GM12878 (cell line): ENCODE results near the gene FAM131B. TPM values are rescaled to one million over a fixed set of nuclear protein-coding genes. Genes with fewer than 3 reads are reported as not detected.

Experiments used
- ATAC-seq: fragments of 200-7000 bp; cut with Tn5 transposase; 3 replicates; pipeline ENCODE4 v1.9.1; 2020; ENCODE audit warnings: mild to moderate bottlenecking, moderate library complexity
- BruUV-seq: library from RNA; stranded (reverse); fragments of 400-500 nt; replicated peaks from 2 replicates; lab custom pipeline; 2021; lab: Mats Ljungman, UMichigan
- CTCF ChIA-PET: fragments of 300-600 bp; sonication (Branson Sonifier 250); formaldehyde crosslinking; extraction: SDS; loops from one replicate; lab custom pipeline; 2021; ENCODE audit warnings: inconsistent platforms; lab: Yijun Ruan, JAX
- POLR2A ChIA-PET: fragments of 350-600 bp; formaldehyde crosslinking; extraction: SDS; loops from one replicate; lab custom pipeline; 2021; ENCODE audit warnings: inconsistent platforms; lab: Charles Lee
- RAD21 ChIA-PET: fragments of 300-600 bp; sonication (Branson Sonifier 250); formaldehyde crosslinking; loops from one replicate; lab custom pipeline; 2023; ENCODE audit warnings: antibody characterized with exemption; ENCODE audit not compliant: unreplicated experiment; lab: Charles Lee
- SMC1A ChIA-PET: fragments of 300-600 bp; sonication (Branson Sonifier 250); formaldehyde crosslinking; loops from one replicate; lab custom pipeline; 2023; ENCODE audit not compliant: unreplicated experiment, uncharacterized antibody; lab: Charles Lee
- DNase-seq: peaks from one replicate; pipeline ENCODE4 v3.0.0-alpha.2; 2011; ENCODE audit warnings: low read depth, low spot score
- FAIRE-seq: peaks from 3 replicates; lab custom pipeline; 2011; peaks lifted over from hg19 to GRCh38; lab: Jason Lieb, UNC
- H2AFZ ChIP-seq: 2 replicates; pipeline ENCODE4 v1.6.0; 2011; ENCODE audit warnings: low read depth, low read length, control low read depth; ENCODE audit not compliant: control insufficient read depth
- H3K27ac ChIP-seq: 2 replicates; pipeline ENCODE4 v1.5.1; 2011; ENCODE audit warnings: control low read depth; ENCODE audit not compliant: control insufficient read depth, insufficient read depth
- H3K27me3 ChIP-seq, 2 experiments: replicated peaks in 1 of 2; 2 replicates each; pipeline versions ENCODE4 v1.6.0 to v1.6.1; 2011; ENCODE audit warnings: low read length in 1 of 2; ENCODE audit not compliant: control insufficient read depth in 2 of 2, insufficient read depth in 2 of 2
- H3K36me3 ChIP-seq, 2 experiments: 2 replicates each; pipeline ENCODE4 v1.5.1; 2011; ENCODE audit warnings: low read length in 1 of 2; ENCODE audit not compliant: control insufficient read depth in 2 of 2, insufficient read depth in 2 of 2
- H3K4me1 ChIP-seq: 2 replicates; pipeline ENCODE4 v1.6.1; 2011; ENCODE audit warnings: mild to moderate bottlenecking, low read length, moderate library complexity, mixed read lengths; ENCODE audit not compliant: control insufficient read depth, insufficient read depth
- H3K4me2 ChIP-seq: 2 replicates; pipeline ENCODE4 v1.6.0; 2011; ENCODE audit warnings: control low read depth; ENCODE audit not compliant: control insufficient read depth, insufficient read depth
- H3K4me3 ChIP-seq: fragments of 200-600 bp; sonication (generic); 2 replicates; pipeline ENCODE4 v1.5.1; 2016
- H3K79me2 ChIP-seq: 2 replicates; pipeline ENCODE4 v1.6.0; 2011; ENCODE audit warnings: low read length; ENCODE audit not compliant: control insufficient read depth, insufficient read depth
- H3K9ac ChIP-seq: 2 replicates; pipeline ENCODE4 v1.8.0; 2011; ENCODE audit warnings: low read length, control low read depth, mixed read lengths; ENCODE audit not compliant: control insufficient read depth, insufficient read depth
- H3K9me3 ChIP-seq: replicated peaks from 3 replicates; pipeline ENCODE4 v1.5.1; 2011; ENCODE audit warnings: mild to moderate bottlenecking, low read length; ENCODE audit not compliant: control insufficient read depth, insufficient read depth
- H4K20me1 ChIP-seq: 2 replicates; pipeline ENCODE4 v1.6.0; 2011; ENCODE audit not compliant: control insufficient read depth, insufficient read depth
- CBFB ChIP-seq: IDR thresholded peaks from 2 replicates; pipeline ENCODE4 v1.6.1; 2016; ENCODE audit warnings: antibody characterized with exemption, low read depth
- CREM ChIP-seq: IDR thresholded peaks from 2 replicates; pipeline ENCODE4 v1.6.1; 2014; ENCODE audit warnings: antibody characterized with exemption, low read depth
- MTA3 ChIP-seq: IDR thresholded peaks from 2 replicates; pipeline ENCODE4 v1.6.1; 2012; ENCODE audit warnings: low read length, inconsistent platforms, borderline replicate concordance
- NBN ChIP-seq: fragments of 450-650 bp; IDR thresholded peaks from 2 replicates; pipeline ENCODE4 v1.6.1; 2016
- NR2C2 ChIP-seq: IDR thresholded peaks from 2 replicates; pipeline ENCODE4 v1.6.1; 2011; ENCODE audit warnings: borderline replicate concordance, low read depth; ENCODE audit not compliant: control insufficient read depth, insufficient read length
- SMARCA5 ChIP-seq: fragments of 450-650 bp; IDR thresholded peaks from 2 replicates; pipeline ENCODE4 v1.6.1; 2017; ENCODE audit warnings: mild to moderate bottlenecking
- WGBS: methylation state at CpG from one replicate; pipeline ENCODE4 v1.1.6; 2016; ENCODE audit warnings: low lambda C conversion rate; ENCODE audit not compliant: insufficient replicate concordance, insufficient coverage; ENCODE audit errors: missing lambda C conversion rate; 5-methylcytosine and 5-hydroxymethylcytosine counted together
- in situ Hi-C: fragments of 300-500 bp; cut with MboI; formaldehyde crosslinking; loops from 9 replicates; pipeline ENCODE4 v1.14.3; 2018; ENCODE audit warnings: mixed read lengths
- intact Hi-C: fragments of 100-400 bp; cut with micrococcal nuclease; formaldehyde crosslinking; loops from one replicate; pipeline ENCODE4 v1.14.2; 2022; ENCODE audit not compliant: unreplicated experiment
- polyA plus RNA-seq, 11 experiments: library from polyadenylated mRNA; depleted of rRNA in 4 of 11; unstranded in 6 of 11; stranded (reverse) in 5 of 11; fragments of >200 nt; fragmentation: Nextera tagmentation in 4 of 11; fragmentation: Illumina TruSeq in 1 of 11; extraction: Ambion mirVana in 4 of 11; extraction: Trizol in 1 of 11; gene quantifications; 1 replicate in 1 of 11; 2 replicates in 10 of 11; pipeline versions ENCODE4 v1.2.1 to v1.2.3, GENCODE V29; 2011 to 2016; ENCODE audit warnings: inconsistent platforms in 2 of 11, missing spikeins in 2 of 11, low read depth in 1 of 11
- total RNA-seq, 4 experiments: library from RNA; depleted of rRNA in 3 of 4; stranded (reverse); fragments of >200 nt in 3 of 4; fragmentation: Illumina TruSeq in 1 of 4; extraction: Trizol in 1 of 4; gene quantifications; 2 replicates each; pipeline versions ENCODE4 v1.2.1 to v1.2.3, GENCODE V29; 2013 to 2021
- TF ChIP-seq, protein P1 (sequence below): IDR thresholded peaks from 2 replicates; pipeline ENCODE4 v1.6.1; 2012; ENCODE audit warnings: mild to moderate bottlenecking, low read depth, low read length
- TF ChIP-seq, protein P2 (sequence below): IDR thresholded peaks from 2 replicates; pipeline ENCODE4 v1.6.1; 2011; ENCODE audit warnings: borderline replicate concordance, low read depth, mild to moderate bottlenecking, moderate library complexity, mixed read lengths, low read length; ENCODE audit not compliant: insufficient read depth; ENCODE audit errors: extremely low read length
- TF ChIP-seq, protein P3 (sequence below): IDR thresholded peaks from 2 replicates; pipeline ENCODE4 v1.6.1; 2011; ENCODE audit warnings: mild to moderate bottlenecking, low read depth, low read length, moderate library complexity; ENCODE audit not compliant: insufficient replicate concordance
- TF ChIP-seq, protein P4 (sequence below): IDR thresholded peaks from 2 replicates; pipeline ENCODE4 v1.6.1; 2012; ENCODE audit warnings: low read depth, low read length, improper control_type of control experiment
- TF ChIP-seq, protein P5 (sequence below): IDR thresholded peaks from 2 replicates; pipeline ENCODE4 v1.6.1; 2012; ENCODE audit warnings: improper control_type of control experiment, low read depth, low read length; ENCODE audit not compliant: insufficient replicate concordance

The FAM131B gene
- total and polyA plus RNA-seq, 10 of the 15 experiments (the other 5 are each of a cell fraction or from before 2014, with no cell fraction given), result 0.03 to 0.05 TPM; not detected in 8

DNA sequence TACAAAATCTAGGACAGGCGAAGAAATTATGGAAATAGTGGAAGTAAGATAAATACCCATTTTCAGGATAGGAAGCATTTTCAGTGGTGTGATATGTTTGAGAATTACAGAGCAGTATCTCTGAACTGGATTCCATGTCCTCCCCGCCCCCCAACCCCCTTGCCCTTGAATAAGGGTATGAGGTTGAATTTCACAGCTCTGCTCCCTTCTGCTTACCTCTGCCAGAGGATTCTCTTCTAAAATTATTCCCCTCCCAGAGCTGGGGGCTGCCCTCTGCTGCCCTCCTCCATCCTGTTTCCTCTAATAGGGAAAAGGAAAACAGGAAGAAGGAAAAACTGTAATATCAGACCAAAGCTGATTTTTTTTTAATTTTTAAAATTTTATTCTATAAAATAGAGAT is 53.9 kb downstream of the FAM131B start:
- ATAC-seq, result no peak
- Histone ChIP-seq H3K36me3 (peaks cover 15 to 19% of the 10 kb centered on the region in 2 experiments), H3K9ac (no peak overlapping the region), H3K4me3 (no peak overlapping the region), H3K27me3 (no peaks in the 10 kb centered on the region), H3K79me2 (no peaks in the 10 kb centered on the region), H3K4me1 (no peaks in the 10 kb centered on the region; the same call in 1 of the 2 replicates), H2AFZ (no peak overlapping the region), H3K4me2 (no peak overlapping the region), H3K27ac (no peak overlapping the region), H3K9me3 (no peaks in the 10 kb centered on the region), H4K20me1 (no peaks in the 10 kb centered on the region)
- ChIA-PET CTCF (interaction anchor here (0.6 to 2.7 kb wide), 3 partner anchors 9 to 69 kb away, joined by 3 to 15 read pairs (median 5); no protein-coding TSS in a partner anchor), SMC1A (interaction anchor here (0.6 to 2.0 kb wide), 6 partner anchors 8 to 354 kb away, joined by 3 to 6 read pairs (median 3); no protein-coding TSS in a partner anchor), POLR2A (interaction anchor here (0.7 to 0.9 kb wide), 2 partner anchors 18 to 56 kb away, joined by 3 read pairs; no protein-coding TSS in a partner anchor), RAD21 (interaction anchor here (1.4 kb wide), 1 partner anchor 69 kb away, joined by 5 read pairs; no protein-coding TSS in a partner anchor)
- DNase-seq, result no peak
- intact Hi-C loops, result loop anchor here (5.0 kb wide), 1 partner anchor 74 kb away; the partner anchor contains the start of gene ZYX
- no peak for FAIRE-seq
- no TSS peak for BruUV-seq
- in situ Hi-C loops, result no loop called here
- WGBS, result 93% methylated on average over 2 of the region's 2 CpGs
- TF ChIP-seq CBFB (no peak), MTA3 (no peak), NR2C2 (no peak), NBN (no peak), CREM (no peak), SMARCA5 (no peak)
- TF ChIP-seq, protein P1, sequence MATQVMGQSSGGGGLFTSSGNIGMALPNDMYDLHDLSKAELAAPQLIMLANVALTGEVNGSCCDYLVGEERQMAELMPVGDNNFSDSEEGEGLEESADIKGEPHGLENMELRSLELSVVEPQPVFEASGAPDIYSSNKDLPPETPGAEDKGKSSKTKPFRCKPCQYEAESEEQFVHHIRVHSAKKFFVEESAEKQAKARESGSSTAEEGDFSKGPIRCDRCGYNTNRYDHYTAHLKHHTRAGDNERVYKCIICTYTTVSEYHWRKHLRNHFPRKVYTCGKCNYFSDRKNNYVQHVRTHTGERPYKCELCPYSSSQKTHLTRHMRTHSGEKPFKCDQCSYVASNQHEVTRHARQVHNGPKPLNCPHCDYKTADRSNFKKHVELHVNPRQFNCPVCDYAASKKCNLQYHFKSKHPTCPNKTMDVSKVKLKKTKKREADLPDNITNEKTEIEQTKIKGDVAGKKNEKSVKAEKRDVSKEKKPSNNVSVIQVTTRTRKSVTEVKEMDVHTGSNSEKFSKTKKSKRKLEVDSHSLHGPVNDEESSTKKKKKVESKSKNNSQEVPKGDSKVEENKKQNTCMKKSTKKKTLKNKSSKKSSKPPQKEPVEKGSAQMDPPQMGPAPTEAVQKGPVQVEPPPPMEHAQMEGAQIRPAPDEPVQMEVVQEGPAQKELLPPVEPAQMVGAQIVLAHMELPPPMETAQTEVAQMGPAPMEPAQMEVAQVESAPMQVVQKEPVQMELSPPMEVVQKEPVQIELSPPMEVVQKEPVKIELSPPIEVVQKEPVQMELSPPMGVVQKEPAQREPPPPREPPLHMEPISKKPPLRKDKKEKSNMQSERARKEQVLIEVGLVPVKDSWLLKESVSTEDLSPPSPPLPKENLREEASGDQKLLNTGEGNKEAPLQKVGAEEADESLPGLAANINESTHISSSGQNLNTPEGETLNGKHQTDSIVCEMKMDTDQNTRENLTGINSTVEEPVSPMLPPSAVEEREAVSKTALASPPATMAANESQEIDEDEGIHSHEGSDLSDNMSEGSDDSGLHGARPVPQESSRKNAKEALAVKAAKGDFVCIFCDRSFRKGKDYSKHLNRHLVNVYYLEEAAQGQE, result no peak
- TF ChIP-seq, protein P2, sequence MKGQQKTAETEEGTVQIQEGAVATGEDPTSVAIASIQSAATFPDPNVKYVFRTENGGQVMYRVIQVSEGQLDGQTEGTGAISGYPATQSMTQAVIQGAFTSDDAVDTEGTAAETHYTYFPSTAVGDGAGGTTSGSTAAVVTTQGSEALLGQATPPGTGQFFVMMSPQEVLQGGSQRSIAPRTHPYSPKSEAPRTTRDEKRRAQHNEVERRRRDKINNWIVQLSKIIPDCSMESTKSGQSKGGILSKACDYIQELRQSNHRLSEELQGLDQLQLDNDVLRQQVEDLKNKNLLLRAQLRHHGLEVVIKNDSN, result no peak
- TF ChIP-seq, protein P3, sequence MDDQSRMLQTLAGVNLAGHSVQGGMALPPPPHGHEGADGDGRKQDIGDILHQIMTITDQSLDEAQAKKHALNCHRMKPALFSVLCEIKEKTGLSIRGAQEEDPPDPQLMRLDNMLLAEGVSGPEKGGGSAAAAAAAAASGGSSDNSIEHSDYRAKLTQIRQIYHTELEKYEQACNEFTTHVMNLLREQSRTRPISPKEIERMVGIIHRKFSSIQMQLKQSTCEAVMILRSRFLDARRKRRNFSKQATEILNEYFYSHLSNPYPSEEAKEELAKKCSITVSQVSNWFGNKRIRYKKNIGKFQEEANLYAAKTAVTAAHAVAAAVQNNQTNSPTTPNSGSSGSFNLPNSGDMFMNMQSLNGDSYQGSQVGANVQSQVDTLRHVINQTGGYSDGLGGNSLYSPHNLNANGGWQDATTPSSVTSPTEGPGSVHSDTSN, result no peak
- TF ChIP-seq, protein P4, sequence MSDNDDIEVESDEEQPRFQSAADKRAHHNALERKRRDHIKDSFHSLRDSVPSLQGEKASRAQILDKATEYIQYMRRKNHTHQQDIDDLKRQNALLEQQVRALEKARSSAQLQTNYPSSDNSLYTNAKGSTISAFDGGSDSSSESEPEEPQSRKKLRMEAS, result no peak
- TF ChIP-seq, protein P5, sequence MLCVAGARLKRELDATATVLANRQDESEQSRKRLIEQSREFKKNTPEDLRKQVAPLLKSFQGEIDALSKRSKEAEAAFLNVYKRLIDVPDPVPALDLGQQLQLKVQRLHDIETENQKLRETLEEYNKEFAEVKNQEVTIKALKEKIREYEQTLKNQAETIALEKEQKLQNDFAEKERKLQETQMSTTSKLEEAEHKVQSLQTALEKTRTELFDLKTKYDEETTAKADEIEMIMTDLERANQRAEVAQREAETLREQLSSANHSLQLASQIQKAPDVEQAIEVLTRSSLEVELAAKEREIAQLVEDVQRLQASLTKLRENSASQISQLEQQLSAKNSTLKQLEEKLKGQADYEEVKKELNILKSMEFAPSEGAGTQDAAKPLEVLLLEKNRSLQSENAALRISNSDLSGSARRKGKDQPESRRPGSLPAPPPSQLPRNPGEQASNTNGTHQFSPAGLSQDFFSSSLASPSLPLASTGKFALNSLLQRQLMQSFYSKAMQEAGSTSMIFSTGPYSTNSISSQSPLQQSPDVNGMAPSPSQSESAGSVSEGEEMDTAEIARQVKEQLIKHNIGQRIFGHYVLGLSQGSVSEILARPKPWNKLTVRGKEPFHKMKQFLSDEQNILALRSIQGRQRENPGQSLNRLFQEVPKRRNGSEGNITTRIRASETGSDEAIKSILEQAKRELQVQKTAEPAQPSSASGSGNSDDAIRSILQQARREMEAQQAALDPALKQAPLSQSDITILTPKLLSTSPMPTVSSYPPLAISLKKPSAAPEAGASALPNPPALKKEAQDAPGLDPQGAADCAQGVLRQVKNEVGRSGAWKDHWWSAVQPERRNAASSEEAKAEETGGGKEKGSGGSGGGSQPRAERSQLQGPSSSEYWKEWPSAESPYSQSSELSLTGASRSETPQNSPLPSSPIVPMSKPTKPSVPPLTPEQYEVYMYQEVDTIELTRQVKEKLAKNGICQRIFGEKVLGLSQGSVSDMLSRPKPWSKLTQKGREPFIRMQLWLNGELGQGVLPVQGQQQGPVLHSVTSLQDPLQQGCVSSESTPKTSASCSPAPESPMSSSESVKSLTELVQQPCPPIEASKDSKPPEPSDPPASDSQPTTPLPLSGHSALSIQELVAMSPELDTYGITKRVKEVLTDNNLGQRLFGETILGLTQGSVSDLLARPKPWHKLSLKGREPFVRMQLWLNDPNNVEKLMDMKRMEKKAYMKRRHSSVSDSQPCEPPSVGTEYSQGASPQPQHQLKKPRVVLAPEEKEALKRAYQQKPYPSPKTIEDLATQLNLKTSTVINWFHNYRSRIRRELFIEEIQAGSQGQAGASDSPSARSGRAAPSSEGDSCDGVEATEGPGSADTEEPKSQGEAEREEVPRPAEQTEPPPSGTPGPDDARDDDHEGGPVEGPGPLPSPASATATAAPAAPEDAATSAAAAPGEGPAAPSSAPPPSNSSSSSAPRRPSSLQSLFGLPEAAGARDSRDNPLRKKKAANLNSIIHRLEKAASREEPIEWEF, result no peak
